Gastroesophageal sphincter (tissue), 4 donors: Measurements from ENCODE around the gene PUS1. TPM values are rescaled to one million over a fixed set of nuclear protein-coding genes. Genes with fewer than 3 reads are reported as not detected.
"Not testable (repeated sequence)": the region's sequence is repeated elsewhere in the genome, so short reads cannot be mapped to it uniquely, and the experiment has no call there.

ENCODE experiments used
- ATAC-seq: fragments of 150-250 bp; one replicate; pipeline ENCODE4 v1.9.1; 2016; ENCODE audit warnings: mild to moderate bottlenecking, moderate library complexity
- H3K27ac ChIP-seq, 4 donors: fragments of 200-600 bp; sonication (generic) in 3 of 4; 1 replicate in 3 of 4; 2 replicates in 1 of 4; pipeline ENCODE4 v1.5.1; 2016 to 2019
- H3K27me3 ChIP-seq: fragments of 200-600 bp; sonication (generic); one replicate; pipeline ENCODE4 v1.5.1; 2019
- H3K36me3 ChIP-seq, 2 donors: fragments of 200-600 bp; sonication (generic); one replicate each; pipeline ENCODE4 v1.5.1; 2019; ENCODE audit warnings: control low read depth in 1 of 2
- H3K4me1 ChIP-seq, 3 donors: fragments of 200-600 bp; sonication (generic); 1 replicate in 2 of 3; 2 replicates in 1 of 3; pipeline ENCODE4 v1.5.1; 2016 to 2019; ENCODE audit warnings: control low read depth in 2 of 3
- H3K4me3 ChIP-seq, 2 donors: fragments of 200-600 bp; sonication (generic); one replicate each; pipeline ENCODE4 v1.5.1; 2019; ENCODE audit warnings: mild to moderate bottlenecking in 1 of 2, moderate library complexity in 1 of 2
- H3K9me3 ChIP-seq, 3 donors: fragments of 200-600 bp; sonication (generic); one replicate each; pipeline ENCODE4 v1.5.1; 2017 to 2019; ENCODE audit warnings: control low read depth in 2 of 3
- EP300 ChIP-seq: sonication (generic); formaldehyde crosslinking; IDR thresholded peaks from one replicate; pipeline ENCODE4 v1.6.1; 2017; ENCODE audit warnings: antibody characterized with exemption, mild to moderate bottlenecking
- POLR2A ChIP-seq, 2 donors: fragments of 450-650 bp; IDR thresholded peaks; one replicate each; pipeline ENCODE4 v1.6.1; 2017; ENCODE audit warnings: antibody characterized with exemption in 2 of 2, mild to moderate bottlenecking in 2 of 2, moderate library complexity in 1 of 2
- POLR2AphosphoS5 ChIP-seq: sonication (generic); formaldehyde crosslinking; IDR thresholded peaks from one replicate; pipeline ENCODE4 v1.6.1; 2017; ENCODE audit warnings: antibody characterized with exemption
- WGBS, 2 donors: methylation state at CpG; one replicate each; pipeline ENCODE4 v1.1.5; 2018; ENCODE audit warnings: low coverage in 1 of 2; 5-methylcytosine and 5-hydroxymethylcytosine counted together
- total RNA-seq, 4 donors: library from RNA; depleted of rRNA; stranded (reverse); fragments of >200 nt; gene quantifications; one replicate each; pipeline ENCODE4 v1.1.0, GENCODE V29; 2016
- TF ChIP-seq, protein P1 (sequence below), 4 experiments: fragments of 200-600 bp in 2 of 4; fragments of 450-650 bp in 2 of 4; sonication (generic) in 1 of 4; IDR thresholded peaks; one replicate each; pipeline ENCODE4 v1.5.1; 2017 to 2019; ENCODE audit warnings: antibody characterized with exemption in 4 of 4, mild to moderate bottlenecking in 2 of 4, moderate library complexity in 2 of 4

PUS1 gene
- total RNA-seq, 4 donors from 2014 or later: 7.2 to 28.2 (median 13.1) TPM

DNA sequence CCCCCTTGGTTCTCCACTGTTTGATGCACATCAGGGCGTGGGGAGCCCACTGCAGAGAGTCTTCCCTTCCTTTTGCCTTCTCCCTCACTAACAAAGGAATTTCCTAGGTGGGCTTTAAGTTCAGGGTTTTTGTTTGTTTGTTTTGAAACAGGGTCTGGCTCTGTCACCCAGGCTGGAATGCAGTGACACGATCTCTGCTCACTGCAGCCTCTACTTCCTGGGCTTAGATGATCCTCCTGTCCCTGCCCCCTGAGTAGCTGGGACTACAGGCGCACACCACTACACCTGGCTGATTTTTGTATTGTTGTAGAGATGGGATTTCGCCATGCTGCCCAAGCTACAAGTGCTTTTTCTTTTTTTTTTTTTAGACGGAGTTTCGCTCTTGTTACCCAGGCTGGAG is 54.5 kb downstream of the PUS1 start:
- TF ChIP-seq POLR2A (IDR thresholded peaks at IDR 0.05) (no peak), POLR2AphosphoS5 (no peak)
- TF ChIP-seq, protein P1, sequence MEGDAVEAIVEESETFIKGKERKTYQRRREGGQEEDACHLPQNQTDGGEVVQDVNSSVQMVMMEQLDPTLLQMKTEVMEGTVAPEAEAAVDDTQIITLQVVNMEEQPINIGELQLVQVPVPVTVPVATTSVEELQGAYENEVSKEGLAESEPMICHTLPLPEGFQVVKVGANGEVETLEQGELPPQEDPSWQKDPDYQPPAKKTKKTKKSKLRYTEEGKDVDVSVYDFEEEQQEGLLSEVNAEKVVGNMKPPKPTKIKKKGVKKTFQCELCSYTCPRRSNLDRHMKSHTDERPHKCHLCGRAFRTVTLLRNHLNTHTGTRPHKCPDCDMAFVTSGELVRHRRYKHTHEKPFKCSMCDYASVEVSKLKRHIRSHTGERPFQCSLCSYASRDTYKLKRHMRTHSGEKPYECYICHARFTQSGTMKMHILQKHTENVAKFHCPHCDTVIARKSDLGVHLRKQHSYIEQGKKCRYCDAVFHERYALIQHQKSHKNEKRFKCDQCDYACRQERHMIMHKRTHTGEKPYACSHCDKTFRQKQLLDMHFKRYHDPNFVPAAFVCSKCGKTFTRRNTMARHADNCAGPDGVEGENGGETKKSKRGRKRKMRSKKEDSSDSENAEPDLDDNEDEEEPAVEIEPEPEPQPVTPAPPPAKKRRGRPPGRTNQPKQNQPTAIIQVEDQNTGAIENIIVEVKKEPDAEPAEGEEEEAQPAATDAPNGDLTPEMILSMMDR (IDR thresholded peaks at IDR 0.05): no peak
- 88% methylated on average over 3 of the region's 6 CpGs; no CpG with 5 or more reads in 1 of the 2 donors for WGBS, 2 donors
- H3K27me3 ChIP-seq: no peaks in the 10 kb centered on the region
- H3K4me1 ChIP-seq: peaks cover 0 to 5% (median 0%) of the 10 kb centered on the region in 3 donors
- no peaks in the 10 kb centered on the region for H3K9me3 ChIP-seq
- H3K27ac ChIP-seq: no peak overlapping the region
- H3K36me3 ChIP-seq: peaks cover 0 to 92% of the 10 kb centered on the region in 2 donors
- no peak for ATAC-seq
- H3K4me3 ChIP-seq: no peak overlapping the region

DNA sequence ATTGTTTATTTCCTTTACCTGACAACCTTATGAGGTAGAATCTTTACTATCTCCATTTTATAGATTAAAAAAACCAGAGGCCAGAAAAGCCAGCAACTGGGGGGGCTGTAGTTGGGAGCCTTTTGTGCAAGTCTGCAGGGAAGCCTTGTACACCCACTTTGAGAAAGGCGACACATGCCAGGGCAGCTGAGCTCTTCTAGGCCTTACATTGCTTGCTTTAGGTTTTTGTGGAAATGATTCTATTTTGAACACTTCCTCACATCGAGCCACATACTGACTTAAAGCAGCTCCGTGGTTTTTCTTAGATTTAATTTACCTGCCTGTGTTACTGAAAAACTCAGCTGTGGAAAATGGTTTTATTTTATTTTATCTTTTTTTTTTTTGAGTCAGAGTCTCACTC is 55.3 kb downstream of the PUS1 start:
- Histone ChIP-seq H3K4me1 (peaks cover 0 to 11% (median 0%) of the 10 kb centered on the region in 3 donors), H3K27ac (no peak overlapping the region), H3K27me3 (no peaks in the 10 kb centered on the region), H3K36me3 (peaks cover 0 to 99% of the 10 kb centered on the region in 2 donors), H3K9me3 (no peaks in the 10 kb centered on the region), H3K4me3 (no peak overlapping the region)
- ATAC-seq: no peak
- TF ChIP-seq EP300 (no peak), POLR2AphosphoS5 (no peak), POLR2A (IDR thresholded peaks at IDR 0.05) (no peak)
- TF ChIP-seq, protein P1 (IDR thresholded peaks at IDR 0.05): no peak
- WGBS, 2 donors: 90 to 93% methylated on average over 2 to 3 of the region's 3 CpGs

DNA sequence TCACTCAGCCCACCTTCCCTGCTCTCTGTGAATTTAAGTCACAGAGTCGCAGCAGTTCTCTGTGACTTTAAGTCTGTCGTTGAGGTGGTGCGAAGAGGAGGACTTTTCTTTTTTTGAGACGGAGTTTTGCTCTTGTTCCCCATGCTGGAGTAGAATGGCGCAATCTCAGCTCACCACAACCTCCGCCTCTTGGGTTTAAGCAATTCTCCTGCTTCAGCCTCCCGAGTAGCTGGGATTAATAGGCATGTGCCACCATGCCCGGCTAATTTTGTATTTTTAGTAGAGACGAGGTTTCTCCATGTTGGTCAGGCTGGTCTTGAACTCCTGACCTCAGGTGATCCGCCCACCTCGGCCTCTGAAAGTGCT is 56.4 kb downstream of the PUS1 start:
- H3K27ac ChIP-seq, H3K9me3 ChIP-seq, H3K27me3 ChIP-seq, ATAC-seq, H3K4me3 ChIP-seq: not testable (repeated sequence)
- Histone ChIP-seq H3K4me1 (peaks cover 0 to 11% (median 0%) of the 10 kb centered on the region in 3 donors), H3K36me3 (peaks cover 0 to 100% of the 10 kb centered on the region in 2 donors)
- 90 to 93% methylated on average over 2 to 9 of the region's 11 CpGs for WGBS, 2 donors

DNA sequence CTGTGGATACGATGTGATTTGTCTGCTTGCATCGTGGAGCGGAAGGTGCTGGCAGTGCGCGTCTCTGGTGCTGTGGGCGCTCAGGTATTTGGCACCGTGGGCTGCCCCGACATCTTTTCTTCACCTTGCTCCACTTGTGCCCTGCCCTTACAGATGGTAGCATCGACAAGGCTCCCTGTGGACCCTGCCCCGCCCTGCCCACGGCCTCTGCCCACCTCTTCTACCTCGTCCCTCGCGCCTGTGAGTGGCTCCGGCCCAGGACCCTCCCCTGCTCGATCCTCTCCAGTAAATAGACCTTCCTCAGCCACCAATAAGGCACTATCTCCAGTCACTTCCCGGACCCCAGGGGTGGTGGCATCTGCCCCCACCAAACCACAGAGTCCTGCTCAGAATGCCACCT is 57.3 kb downstream of the PUS1 start:
- H3K9me3 ChIP-seq: no peaks in the 10 kb centered on the region
- 92 to 95% methylated on average over 2 to 11 of the region's 17 CpGs for WGBS, 2 donors
- H3K4me3 ChIP-seq: no peak overlapping the region
- no peak overlapping the region for H3K27ac ChIP-seq
- H3K27me3 ChIP-seq: no peaks in the 10 kb centered on the region
- peaks cover 0 to 11% (median 0%) of the 10 kb centered on the region in 3 donors for H3K4me1 ChIP-seq
- peaks cover 0 to 100% of the 10 kb centered on the region in 2 donors for H3K36me3 ChIP-seq
- ATAC-seq: no peak
- TF ChIP-seq, protein P1 (IDR thresholded peaks at IDR 0.05): no peak
- TF ChIP-seq POLR2AphosphoS5: no peak
- no peak for TF ChIP-seq EP300
- no peak for TF ChIP-seq POLR2A (IDR thresholded peaks at IDR 0.05)

DNA sequence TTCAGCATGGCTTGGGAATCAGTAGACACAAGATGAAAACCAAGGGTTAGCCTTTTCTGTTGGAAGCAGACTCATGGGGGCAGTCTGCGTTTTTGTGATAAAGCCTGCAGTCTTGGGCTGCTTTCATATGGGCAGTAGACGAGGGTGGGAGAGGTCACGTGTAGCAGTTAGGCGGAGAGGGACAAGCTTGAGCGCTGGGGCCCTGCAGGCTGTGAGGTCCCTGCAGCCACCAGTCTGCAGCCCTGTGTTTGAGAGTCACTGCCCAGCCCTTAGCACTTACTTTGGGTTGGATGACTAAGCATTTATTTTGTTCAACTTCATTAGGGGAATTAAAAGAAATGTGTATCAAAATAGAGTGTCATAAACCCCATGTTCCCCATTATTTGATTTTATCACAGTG is 57.8 kb downstream of the PUS1 start:
- Histone ChIP-seq H3K36me3 (peaks cover 0 to 100% of the 10 kb centered on the region in 2 donors), H3K9me3 (no peaks in the 10 kb centered on the region), H3K27ac (no peak overlapping the region), H3K27me3 (no peaks in the 10 kb centered on the region), H3K4me3 (no peak overlapping the region), H3K4me1 (peaks cover 0 to 11% (median 0%) of the 10 kb centered on the region in 3 donors)
- ATAC-seq: no peak
- TF ChIP-seq, protein P1 (IDR thresholded peaks at IDR 0.05): no peak
- TF ChIP-seq POLR2AphosphoS5 (no peak), POLR2A (IDR thresholded peaks at IDR 0.05) (no peak), EP300 (no peak)
- 84 to 87% methylated on average over 5 of the region's 5 CpGs for WGBS, 2 donors
